ENCODE measurements around the gene LRRFIP1.
"Not testable (repeated sequence)": the region's sequence is repeated elsewhere in the genome, so short reads cannot be mapped to it uniquely, and the experiment has no call there.

The LRRFIP1 gene, protein sequence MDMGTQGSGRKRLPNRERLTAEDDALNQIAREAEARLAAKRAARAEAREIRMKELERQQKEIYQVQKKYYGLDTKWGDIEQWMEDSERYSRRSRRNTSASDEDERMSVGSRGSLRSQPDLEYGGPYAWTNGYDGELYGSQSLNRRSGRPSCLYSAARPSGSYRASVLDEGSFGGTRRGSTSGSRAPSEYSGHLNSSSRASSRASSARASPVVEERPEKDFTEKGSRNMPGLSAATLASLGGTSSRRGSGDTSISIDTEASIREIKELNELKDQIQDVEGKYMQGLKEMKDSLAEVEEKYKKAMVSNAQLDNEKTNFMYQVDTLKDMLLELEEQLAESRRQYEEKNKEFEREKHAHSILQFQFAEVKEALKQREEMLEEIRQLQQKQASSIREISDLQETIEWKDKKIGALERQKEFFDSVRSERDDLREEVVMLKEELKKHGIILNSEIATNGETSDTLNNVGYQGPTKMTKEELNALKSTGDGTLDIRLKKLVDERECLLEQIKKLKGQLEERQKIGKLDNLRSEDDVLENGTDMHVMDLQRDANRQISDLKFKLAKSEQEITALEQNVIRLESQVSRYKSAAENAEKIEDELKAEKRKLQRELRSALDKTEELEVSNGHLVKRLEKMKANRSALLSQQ

GRCh38 chr2:237627441-237628246, at the start of gene LRRFIP1:
Gene LRRFIP1 (plus strand): TSS chr2:237627587. CDS start chr2:237627645, 58 bp downstream.
- no peak for DNase-seq (ENCODE audit: low read depth in 2 of 2)

GRCh38 chr2:237577956-237578870, 49.2 kb upstream of the LRRFIP1 start:
- DNase-seq (ENCODE audit: low read depth in 2 of 2) = no peak

DNA sequence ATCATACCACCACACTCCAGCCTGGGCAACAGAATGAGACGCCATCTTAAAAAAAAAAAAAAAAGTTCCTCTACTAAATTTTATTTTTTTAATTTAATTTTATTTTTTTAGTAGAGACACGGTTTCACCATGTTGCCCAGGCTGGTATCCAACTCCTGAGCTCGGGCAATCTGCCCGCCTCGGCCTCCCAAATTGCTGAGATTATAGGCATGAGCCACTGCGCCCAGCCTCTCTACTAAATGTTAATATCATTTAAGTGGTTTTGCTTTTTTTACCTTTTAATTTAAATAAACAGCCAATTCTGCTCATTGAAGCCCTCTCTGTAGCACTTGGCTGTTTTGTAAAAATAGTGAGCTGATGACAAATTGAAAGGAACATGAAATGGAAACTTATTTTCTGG, 46.1 kb upstream of the LRRFIP1 start:
- no peak for DNase-seq (ENCODE audit: low read depth in 2 of 2)

DNA sequence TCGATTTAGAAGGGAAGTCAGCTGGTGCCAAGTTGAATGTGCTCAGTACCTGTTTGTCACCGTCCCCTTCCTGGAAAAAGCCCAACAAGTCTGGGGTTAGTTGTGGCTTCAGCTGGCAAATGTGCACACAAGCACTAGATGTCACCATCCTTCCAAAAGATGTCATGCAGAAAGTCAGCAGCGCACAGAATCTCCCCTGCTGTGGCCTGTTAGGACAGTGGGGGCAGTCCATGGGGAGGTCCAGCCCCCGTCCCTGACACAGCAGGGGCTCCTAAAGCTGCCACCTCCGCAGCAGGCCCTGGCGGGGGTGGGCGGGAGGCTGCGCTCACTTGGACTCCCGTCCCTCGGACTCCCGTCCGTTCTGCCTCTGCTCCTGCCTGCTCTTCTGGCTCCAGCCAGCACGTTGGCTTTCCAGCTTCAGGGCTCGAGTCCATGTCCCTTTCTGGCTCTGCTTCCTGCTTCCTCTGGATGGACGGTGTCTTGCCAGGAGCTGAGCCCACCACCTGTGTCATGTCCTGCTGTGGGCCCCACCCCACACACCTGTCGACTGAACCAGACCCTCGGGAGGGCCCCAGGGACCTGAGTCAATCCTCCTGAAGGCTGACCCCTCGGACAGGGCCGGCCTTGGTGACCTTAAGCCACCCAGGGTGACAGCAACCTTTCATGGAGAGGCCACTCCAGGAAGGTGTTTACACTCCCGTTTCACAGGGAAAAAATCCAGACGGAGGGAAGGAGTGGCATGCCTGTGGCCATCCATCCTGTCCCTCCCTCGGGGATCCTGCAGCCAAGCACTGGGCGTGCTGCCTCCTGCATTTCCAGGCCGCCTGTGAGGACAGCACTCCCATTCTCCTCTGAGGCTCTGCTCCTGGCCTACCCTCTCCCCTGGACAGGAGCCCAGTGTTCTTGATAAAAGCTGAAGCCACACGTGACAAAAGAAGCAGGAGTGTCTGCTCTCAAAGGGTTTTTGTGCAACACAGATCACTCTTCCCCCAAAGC, 45.3 kb upstream of the LRRFIP1 start:
- no peak for DNase-seq (ENCODE audit: low read depth in 2 of 2)

DNA sequence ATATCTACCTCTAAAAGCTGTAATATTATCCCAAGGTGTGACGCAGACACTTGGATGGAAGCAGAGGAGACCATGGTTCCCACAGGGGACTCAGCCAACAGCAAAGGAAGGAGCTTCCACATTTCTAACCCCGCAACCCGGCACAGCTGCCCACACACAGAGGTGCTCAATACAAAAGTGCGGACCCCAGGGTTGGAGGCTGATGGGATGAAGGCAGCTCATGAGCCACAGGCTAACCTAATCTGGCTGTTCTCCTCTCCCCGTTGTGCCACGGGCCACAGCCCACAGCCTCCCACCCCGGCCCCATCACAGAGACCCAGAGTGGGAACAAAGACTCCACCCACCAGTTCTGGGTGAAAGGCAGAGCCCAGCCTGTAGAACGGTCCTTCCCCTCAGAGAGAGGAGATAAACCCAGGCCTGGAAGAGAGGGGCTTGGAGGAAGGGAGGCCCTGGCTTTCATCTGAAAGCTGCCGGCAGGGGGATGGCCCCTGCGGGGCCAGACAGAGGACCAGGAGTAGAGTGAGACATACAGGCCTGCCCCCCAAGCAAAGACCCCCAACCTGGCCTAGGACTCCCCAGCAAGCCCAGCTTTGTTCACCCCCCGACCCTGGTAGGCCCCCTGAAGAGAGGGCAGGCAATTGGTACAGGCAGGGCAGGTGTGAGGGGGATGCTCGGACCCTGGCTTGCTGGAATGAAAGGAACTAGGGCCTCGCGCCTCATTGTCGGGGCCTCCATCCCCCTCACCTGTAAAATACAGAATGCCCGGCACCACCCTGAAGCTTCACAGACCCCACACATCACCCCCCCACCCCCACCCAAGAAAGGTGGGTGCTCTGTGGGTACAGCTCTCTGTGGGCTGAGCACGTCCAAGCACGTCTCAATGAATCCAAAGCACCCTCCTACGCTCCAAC, 43.7 kb upstream of the LRRFIP1 start:
- DNase-seq (ENCODE audit: low read depth in 2 of 2) = no peak

DNA sequence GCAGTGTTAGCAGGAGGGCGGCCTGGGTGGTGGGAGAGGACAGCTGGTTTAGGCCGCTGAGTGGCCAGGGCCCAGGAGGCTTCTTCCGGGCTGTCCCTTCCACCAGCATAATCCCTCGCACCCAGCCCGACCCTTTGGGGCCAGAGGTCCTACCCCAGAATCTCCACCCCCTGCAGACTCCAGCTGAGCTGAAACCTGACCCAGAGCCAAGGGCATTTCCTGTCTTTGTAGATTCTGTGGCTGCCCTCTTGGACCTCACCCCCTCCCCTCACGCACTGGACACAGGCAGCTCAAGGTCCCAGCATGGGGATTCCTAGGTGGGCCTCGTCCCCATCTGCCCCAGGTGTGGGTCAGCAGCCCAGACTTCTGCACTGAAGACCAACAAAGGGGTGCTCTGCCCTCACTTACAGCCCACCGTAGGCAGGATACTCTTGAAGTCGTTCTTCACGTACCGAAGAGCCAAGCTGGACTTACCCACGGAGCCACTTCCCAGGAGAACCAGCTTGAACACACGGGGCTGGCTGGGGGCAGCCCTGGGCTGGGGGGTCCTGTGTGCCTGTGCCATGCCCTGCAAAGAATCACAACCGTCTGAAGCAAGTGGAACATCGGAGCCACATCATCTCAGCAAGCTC, 41.7 kb upstream of the LRRFIP1 start:
- DNase-seq (ENCODE audit: low read depth in 2 of 2) = no peak

DNA sequence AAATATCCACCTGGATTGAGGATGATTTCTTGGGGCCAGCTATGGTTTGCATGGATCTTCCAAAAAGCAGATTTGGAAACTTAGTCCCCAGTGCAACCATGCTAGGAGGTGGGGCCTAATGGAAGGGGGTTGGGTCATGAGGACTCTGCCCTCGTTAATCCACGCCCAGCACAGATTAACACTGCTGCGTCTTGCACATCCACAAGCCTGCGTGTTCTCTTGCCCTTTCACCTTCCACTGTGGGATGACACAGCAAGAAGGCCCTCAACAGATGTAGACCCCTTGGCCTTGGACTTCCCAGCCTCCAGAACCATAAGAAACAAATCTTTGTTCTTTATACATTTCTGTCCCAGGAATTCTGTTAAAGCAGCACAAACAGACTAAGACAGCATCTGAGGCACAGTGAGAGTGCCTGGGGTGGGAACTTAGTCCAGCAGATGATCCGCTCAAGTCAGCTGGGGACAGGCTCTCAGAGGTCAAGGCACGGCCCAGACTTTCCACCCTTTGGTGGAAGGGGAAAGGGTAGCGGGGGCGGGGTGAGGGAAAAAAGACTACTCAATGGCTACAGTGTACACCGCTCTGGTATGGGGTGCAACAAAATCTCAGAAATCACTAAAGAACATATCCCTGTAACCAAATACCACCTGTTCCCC, 39.2 kb upstream of the LRRFIP1 start:
- DNase-seq (ENCODE audit: low read depth in 2 of 2) = no peak

- no peak for DNase-seq (ENCODE audit: low read depth in 2 of 2)
Observed at GRCh38 chr2:237590272-237591140, 36.9 kb upstream of the LRRFIP1 start, which contains the start of gene RAB17. Gene RAB17 (minus strand): TSS chr2:237590734. CDS start chr2:237586154, 4,580 bp downstream.

DNA sequence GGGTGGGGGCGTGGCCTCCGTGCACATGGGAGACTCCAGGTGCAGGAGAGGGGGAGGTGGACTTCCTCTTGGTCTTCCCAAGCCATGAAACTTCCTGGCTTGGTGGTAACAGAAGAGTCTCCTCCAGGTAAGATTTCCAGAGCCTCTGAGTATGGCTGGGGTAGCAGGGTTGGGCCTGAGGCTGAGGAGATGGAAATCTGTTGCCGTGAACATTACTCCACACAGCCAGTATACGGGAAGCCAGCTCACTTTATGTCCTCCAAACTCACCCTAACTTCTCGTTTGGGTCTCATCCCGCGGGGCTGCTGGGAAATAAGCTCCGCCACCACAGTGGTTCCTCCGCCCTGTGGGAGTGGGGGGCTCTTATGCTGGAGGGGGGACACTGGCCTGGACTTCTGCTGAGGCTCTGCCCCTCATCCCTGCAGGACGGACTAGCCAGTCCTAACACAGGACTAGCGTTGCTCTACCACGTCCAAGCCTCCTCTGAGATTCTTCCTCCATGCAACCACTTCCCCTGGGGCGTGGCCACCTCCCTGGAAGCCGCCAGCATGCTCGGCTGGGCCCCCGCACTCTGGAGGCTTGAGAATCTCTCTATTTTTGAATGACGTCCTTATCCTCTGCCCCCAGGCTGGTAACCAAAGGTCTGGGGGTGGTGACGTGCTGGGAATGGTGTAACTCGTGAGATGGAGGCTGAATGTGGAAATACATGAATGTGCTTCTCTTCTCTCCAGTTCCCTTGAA, 36.1 kb upstream of the LRRFIP1 start:
- DNase-seq (ENCODE audit: low read depth in 2 of 2) = no peak

DNA sequence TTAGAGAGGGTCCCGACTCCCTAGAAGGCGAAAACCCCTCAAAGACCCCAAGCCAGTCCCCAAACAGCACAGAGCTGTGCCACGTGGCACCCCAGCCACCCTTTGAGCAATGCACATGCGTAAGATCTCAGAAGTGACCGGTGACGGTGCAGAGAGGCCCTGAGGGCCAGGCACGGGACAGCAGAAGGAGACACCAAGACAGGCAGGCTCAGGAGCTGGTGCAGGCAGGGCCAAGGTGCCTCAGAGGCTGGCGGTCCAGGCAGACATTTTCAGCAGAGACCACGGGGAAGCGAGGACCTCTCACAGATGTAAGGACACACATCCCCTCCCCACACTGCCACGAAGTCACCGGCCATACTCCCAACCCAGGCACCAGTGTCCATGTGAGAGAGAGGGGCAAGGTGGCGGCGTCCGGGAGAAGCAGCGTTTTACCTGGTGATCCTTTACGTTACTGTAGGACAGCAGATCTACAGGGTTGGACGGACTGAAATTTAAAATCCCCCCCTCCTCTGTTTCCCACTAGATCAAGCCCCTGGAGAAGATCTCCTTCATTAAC, 34.9 kb upstream of the LRRFIP1 start:
- DNase-seq (ENCODE audit: low read depth in 2 of 2) = no peak

GRCh38 chr2:237593036-237593435, 34.4 kb upstream of the LRRFIP1 start:
- DNase-seq (ENCODE audit: low read depth in 2 of 2) = no peak

- DNase-seq (ENCODE audit: low read depth in 2 of 2) = no peak
Observed at GRCh38 chr2:237593596-237594320, 33.6 kb upstream of the LRRFIP1 start.

GRCh38 chr2:237594514-237594871, 32.9 kb upstream of the LRRFIP1 start:
- no peak for DNase-seq (ENCODE audit: low read depth in 2 of 2)

- not testable (repeated sequence) for DNase-seq (ENCODE audit: low read depth in 2 of 2)
Observed at GRCh38 chr2:237595829-237596519, 31.4 kb upstream of the LRRFIP1 start.

All from stimulated activated CD8-positive, alpha-beta memory T cell treated with anti-CD3 and anti-CD28 coated beads, Interleukin-7, amount 100 ng/mL, for 1 hour (primary cell).